ENCODE data around the gene EDEM3. TPM values are rescaled to one million over a fixed set of nuclear protein-coding genes. Genes with fewer than 3 reads are reported as not detected.
A peak's percentile ranks its signal among the peaks of the same experiment; 100 is the strongest.

Gene EDEM3
- total RNA-seq, 1 experiment from 2014 or later = 44.5 TPM

GRCh38 chr1:184752656-184753055, 2.0 kb downstream of the EDEM3 start:
- intact Hi-C loops (cut with micrococcal nuclease; ENCODE audit: unreplicated experiment) = no loop called here
- TF ChIP-seq CTCF (IDR thresholded peaks at IDR 0.05; ENCODE audit: unreplicated experiment) = no peak
- H3K36me3 Mint-ChIP-seq (ENCODE audit: insufficient read depth, unreplicated experiment) = peaks cover 39% of the 10 kb centered on the region
- CTCF ChIA-PET = interaction anchor here (1.2 kb wide), 1 partner anchor 418 kb away, joined by 5 read pairs; no protein-coding TSS in a partner anchor
- no peak for DNase-seq
- peak overlapping the region; percentile 100 for H3K4me3 Mint-ChIP-seq (ENCODE audit: low read depth, unreplicated experiment)
- H3K27me3 Mint-ChIP-seq (ENCODE audit: unreplicated experiment) = no peaks in the 10 kb centered on the region
- no peaks in the 10 kb centered on the region for H3K9me3 Mint-ChIP-seq (ENCODE audit: low read depth, unreplicated experiment)
- no TSS peak for BruUV-seq (replicated peaks)
- H3K27ac Mint-ChIP-seq (ENCODE audit: unreplicated experiment) = peak overlapping the region; percentile 73
- H3K4me1 Mint-ChIP-seq (ENCODE audit: low read depth, unreplicated experiment) = peaks cover 13% of the 10 kb centered on the region

- Mint-ChIP-seq H3K4me3 (ENCODE audit: low read depth, unreplicated experiment) (no peak overlapping the region), H3K4me1 (ENCODE audit: low read depth, unreplicated experiment) (no peaks in the 10 kb centered on the region), H3K27ac (ENCODE audit: unreplicated experiment) (no peak overlapping the region), H3K9me3 (ENCODE audit: low read depth, unreplicated experiment) (no peaks in the 10 kb centered on the region), H3K36me3 (ENCODE audit: insufficient read depth, unreplicated experiment) (peaks cover 15% of the 10 kb centered on the region), H3K27me3 (ENCODE audit: unreplicated experiment) (no peaks in the 10 kb centered on the region)
- intact Hi-C loops (cut with micrococcal nuclease; ENCODE audit: unreplicated experiment) = no loop called here
- no peak for TF ChIP-seq CTCF (IDR thresholded peaks at IDR 0.05; ENCODE audit: unreplicated experiment)
- no TSS peak for BruUV-seq (replicated peaks)
- CTCF ChIA-PET = no interaction called here
- DNase-seq = no peak
Observed at GRCh38 chr1:184748740-184749139, 5.9 kb downstream of the EDEM3 start.

GRCh38 chr1:184747089-184747955, 7.3 kb downstream of the EDEM3 start:
- no TSS peak for BruUV-seq (replicated peaks)
- CTCF ChIA-PET = no interaction called here
- intact Hi-C loops (cut with micrococcal nuclease; ENCODE audit: unreplicated experiment) = no loop called here

GRCh38 chr1:184745929-184746638, 8.6 kb downstream of the EDEM3 start:
- no peak overlapping the region for H3K27ac Mint-ChIP-seq (ENCODE audit: unreplicated experiment)
- no peaks in the 10 kb centered on the region for H3K27me3 Mint-ChIP-seq (ENCODE audit: unreplicated experiment)
- CTCF ChIA-PET = no interaction called here
- H3K4me3 Mint-ChIP-seq (ENCODE audit: low read depth, unreplicated experiment) = no peak overlapping the region
- intact Hi-C loops (cut with micrococcal nuclease; ENCODE audit: unreplicated experiment) = no loop called here
- no peak for TF ChIP-seq CTCF (IDR thresholded peaks at IDR 0.05; ENCODE audit: unreplicated experiment)
- peaks cover 7% of the 10 kb centered on the region for H3K36me3 Mint-ChIP-seq (ENCODE audit: insufficient read depth, unreplicated experiment)
- no peaks in the 10 kb centered on the region for H3K9me3 Mint-ChIP-seq (ENCODE audit: low read depth, unreplicated experiment)
- DNase-seq = no peak
- no peaks in the 10 kb centered on the region for H3K4me1 Mint-ChIP-seq (ENCODE audit: low read depth, unreplicated experiment)
- BruUV-seq (replicated peaks) = no TSS peak

More at GRCh38 chr1:184747089-184747955, 7.3 kb downstream of the EDEM3 start:
- H3K9me3 Mint-ChIP-seq (ENCODE audit: low read depth, unreplicated experiment) = no peaks in the 10 kb centered on the region
- no peaks in the 10 kb centered on the region for H3K4me1 Mint-ChIP-seq (ENCODE audit: low read depth, unreplicated experiment)
- DNase-seq = no peak
- no peaks in the 10 kb centered on the region for H3K27me3 Mint-ChIP-seq (ENCODE audit: unreplicated experiment)
- H3K27ac Mint-ChIP-seq (ENCODE audit: unreplicated experiment) = no peak overlapping the region
- H3K36me3 Mint-ChIP-seq (ENCODE audit: insufficient read depth, unreplicated experiment) = peaks cover 7% of the 10 kb centered on the region
- no peak overlapping the region for H3K4me3 Mint-ChIP-seq (ENCODE audit: low read depth, unreplicated experiment)
- TF ChIP-seq CTCF (IDR thresholded peaks at IDR 0.05; ENCODE audit: unreplicated experiment) = no peak
